GM21447 (cell line): ENCODE results near the gene PTPRG.
A peak's percentile ranks its signal among the peaks of the same experiment; 100 is the strongest.
"Not testable (repeated sequence)": the region's sequence is repeated elsewhere in the genome, so short reads cannot be mapped to it uniquely, and the experiment has no call there.

Experiments used
- ATAC-seq: cut with Tn5 transposase; IDR thresholded peaks from one replicate; pipeline ENCODE4 v1.9.1; 2021; ENCODE audit not compliant: unreplicated experiment

The PTPRG gene

GRCh38 chr3:61561374-61562041 lies at the start of gene PTPRG:
PTPRG (plus strand) TSS chr3:61561571; CDS start chr3:61562288, 717 bp downstream.
- ATAC-seq: peak; percentile 40

GRCh38 chr3:61518590-61518989 lies 42.8 kb upstream of the PTPRG start:
- ATAC-seq: no peak

GRCh38 chr3:61520966-61521628 lies 40.3 kb upstream of the PTPRG start:
- peak; percentile 97 for ATAC-seq

DNA sequence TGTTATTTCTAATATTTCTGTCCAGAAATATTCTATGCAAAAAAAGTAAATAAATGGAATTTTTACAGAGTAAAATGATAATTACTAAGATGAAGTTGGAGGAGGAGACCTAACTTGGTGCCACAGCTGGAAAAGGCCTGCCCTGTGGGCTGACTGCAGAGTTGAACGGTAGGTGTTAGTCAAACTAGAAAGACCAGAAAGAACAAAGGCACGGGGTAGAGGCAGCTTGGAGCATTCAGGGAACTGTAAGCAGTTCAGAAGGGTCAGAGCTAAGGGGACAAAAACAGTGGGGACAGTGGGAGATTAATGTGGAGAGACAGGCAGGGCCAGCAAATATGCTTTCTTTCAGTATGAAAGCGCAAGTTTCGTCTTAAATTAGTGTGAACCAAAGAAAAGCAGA lies 39.3 kb upstream of the PTPRG start:
- ATAC-seq: no peak

DNA sequence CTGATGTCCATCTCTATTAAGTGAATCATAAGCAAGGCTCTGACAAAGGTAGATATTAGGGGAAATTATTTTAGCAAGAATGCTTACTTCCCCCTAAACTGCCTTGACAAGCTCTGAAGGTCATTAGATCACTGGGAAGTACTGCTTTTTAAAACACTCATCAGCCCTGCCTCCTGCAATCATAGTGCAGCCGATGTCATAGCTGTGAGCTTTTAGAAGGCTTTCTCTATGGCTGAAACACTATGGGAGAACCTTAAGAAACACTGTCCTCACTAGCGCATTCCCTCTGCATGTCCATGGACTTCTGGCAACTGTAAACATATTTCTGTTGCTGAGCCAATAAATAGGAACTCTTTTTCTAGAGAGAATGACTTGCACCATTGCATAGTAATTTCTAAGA lies 38.7 kb upstream of the PTPRG start:
- ATAC-seq: no peak

GRCh38 chr3:61524933-61525332 lies 36.4 kb upstream of the PTPRG start:
- no peak for ATAC-seq

DNA sequence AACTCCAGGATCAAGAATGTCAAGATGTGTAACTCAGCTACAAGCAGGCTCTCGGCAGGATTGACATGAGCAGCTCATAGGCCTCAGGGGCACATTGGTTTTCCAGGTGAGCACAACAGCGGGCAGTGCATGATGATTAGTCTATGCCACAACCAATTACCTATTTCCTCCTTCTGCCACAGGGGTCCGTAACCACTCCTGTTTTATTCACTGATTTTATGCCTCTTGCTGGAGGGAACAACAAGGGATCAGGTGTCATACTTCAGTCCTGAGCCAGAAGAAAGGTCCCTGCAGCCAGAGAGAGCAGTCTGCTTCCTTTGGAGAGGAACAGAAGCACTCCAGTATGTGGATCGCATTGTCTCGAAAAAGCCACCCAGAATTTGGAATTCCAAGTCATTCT lies 35.1 kb upstream of the PTPRG start:
- ATAC-seq: no peak

DNA sequence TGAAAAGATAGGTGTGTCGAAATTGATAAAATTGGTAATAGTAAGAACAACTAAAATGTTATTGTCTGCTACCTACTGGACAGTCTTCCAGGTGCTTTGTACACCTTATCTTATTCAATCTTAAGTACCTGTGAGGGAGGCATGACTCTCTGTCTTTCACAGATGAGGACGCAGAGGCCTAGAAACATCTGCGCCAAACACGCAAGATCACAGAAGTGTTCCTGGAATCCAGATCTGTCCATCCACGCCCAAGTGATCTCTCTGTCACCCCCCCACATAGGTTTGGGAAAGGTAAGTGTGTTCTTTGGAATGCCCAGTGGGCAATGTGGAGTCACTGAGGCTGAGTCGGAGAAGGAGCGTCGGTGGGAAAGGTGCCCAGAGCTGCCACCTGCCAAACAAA lies 34.4 kb upstream of the PTPRG start:
- ATAC-seq: no peak

- no peak for ATAC-seq
Observed at GRCh38 chr3:61530355-61530754, 31.0 kb upstream of the PTPRG start.

DNA sequence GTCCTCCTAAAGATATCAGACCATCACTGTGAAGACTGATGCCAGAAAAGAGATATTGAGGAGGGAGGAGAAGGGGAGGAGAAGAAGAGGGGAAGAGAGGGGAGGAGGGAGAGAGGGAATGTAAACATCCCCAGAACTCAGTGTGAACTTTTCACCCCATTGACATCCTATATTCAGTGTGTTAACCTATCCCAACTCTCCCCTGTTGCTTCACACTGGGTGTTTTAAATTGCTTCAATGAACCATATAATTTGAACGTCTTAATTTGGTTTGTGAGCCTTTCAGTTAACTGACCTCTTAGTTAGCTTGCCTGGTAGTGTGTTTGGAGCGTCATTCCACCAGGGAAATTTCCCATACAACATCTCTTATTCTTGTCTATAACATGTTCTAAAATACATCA lies 29.8 kb upstream of the PTPRG start:
- no peak for ATAC-seq

DNA sequence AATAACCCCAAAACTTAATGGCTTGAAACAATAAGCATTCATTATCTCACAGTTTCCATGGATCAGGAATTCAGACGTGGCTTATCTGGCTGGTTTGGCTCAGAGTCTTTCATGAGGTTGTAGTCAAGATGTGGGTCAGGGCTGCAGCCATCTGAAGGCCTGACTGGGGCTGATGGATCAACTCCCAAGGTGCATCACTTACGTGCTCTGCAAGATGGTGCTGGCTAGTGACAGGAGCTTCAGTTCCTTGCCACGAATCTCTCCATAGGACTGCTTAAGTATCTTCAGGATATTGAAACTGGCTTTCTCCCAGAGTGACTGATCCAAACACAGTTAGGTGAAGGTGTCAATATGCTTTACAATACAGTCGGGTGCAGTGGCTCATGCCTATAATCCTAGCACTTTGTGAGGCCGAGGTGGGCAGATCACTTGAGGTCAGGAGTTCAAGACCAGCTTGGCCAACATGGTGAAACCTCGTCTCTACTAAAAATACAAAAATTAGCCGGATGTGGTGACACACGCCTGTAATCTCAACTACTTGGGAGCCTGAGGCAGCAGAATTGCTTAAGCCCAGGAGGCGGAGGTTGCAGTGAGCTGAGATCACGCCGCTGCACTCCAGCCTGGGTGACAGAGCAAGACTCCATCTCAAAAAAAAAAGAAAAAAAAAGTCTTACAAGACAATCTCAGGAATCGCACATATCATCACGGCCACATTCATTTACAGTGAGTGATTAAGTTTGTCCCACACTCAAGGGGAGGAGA lies 28.5 kb upstream of the PTPRG start:
- ATAC-seq: no peak

DNA sequence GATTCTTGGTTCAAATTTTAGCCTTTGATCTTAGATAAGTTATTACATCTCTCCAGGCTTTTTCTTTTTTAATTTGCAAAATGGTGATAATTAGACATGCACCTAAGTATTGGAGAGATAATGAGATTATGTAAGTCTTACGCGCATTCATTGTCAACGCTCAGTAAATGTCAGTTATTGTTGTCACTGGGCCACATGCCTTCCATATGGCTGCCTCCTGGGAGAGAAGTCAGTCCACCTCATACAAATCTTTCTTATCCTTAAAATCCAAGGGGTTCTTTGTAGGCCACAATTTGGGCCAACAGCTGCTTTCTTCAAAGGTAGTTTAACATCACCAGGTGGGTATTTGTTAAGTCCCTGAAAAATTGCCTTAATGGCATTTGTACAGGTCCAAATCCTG lies 25.5 kb upstream of the PTPRG start:
- ATAC-seq: no peak

DNA sequence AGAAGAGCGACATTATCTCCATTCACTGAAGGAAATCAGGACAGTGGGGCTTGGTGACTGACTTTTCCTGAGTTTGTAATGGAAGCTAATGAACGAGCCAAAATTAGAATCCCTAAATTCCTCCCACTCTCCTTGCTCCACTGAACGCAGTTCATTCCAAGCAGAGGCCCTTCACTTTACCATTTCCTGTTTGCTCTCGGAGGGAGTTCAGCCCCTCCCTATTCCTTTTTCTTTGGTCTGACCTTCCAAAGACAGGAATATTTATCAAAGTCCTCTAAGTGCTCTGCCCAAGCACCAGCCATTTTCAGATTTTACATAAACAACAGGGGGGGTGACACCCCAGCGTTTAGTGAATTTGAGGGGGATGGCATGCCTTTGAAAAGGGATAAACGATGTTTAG lies 24.0 kb upstream of the PTPRG start:
- no peak for ATAC-seq

- ATAC-seq: no peak
Observed at GRCh38 chr3:61538486-61538885, 22.9 kb upstream of the PTPRG start.

DNA sequence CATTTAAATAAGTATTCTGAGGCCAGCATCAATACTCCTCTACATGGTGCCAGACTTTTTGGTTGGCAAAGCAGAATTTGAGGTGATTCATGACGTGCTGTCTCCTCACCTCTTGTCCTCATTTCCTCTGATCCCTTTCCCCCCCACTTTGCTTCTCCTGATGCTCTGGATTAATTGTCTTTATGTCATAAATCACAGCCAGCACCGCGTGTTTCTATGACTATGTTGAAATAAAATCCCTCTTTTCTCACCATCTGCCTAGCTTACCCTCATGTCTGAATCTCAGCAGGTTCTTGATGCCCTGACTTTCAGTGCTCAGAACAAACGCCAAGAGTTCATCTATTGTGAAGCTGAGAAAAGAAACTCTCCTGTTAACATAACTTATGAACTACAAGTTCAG lies 19.7 kb upstream of the PTPRG start:
- no peak for ATAC-seq

GRCh38 chr3:61545716-61546115 lies 15.7 kb upstream of the PTPRG start:
- no peak for ATAC-seq

DNA sequence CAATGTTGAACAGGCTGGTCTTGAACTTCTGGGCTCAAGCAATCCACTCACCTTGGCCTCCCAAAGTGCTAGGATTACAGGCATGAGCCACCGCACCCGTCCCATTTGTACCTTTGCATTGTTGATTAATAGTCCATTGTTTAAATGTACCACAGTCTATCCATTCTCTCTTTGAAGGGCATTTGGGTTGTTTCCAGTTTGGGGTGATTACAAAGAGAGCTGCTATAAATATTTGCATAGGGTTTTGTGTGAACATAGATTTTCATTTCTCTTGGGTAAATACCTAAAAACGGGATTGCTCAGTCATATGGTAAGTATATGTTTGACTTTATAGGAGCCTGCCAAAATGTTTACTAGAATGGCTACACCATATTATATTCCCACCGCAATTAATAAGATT lies 13.7 kb upstream of the PTPRG start:
- ATAC-seq: no peak

DNA sequence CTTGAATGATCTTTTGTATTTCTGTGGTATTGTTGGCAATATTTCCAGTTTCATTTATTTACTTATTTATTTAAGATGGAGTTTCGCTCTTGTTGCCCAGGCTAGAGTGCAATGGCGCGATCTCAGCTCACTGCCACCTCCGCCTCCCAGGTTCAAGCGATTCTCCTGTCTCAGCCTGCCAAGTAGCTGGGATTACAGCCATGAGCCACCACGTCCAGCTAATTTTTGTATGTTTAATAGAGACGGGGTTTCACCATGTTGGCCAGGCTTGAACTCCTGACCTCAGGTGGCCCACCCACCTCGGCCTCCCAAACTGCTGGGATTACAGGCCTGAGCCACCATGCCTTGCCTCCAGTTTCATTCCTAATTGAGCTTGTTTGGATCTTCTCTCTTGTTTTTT lies 8.7 kb upstream of the PTPRG start:
- ATAC-seq: not testable (repeated sequence)

DNA sequence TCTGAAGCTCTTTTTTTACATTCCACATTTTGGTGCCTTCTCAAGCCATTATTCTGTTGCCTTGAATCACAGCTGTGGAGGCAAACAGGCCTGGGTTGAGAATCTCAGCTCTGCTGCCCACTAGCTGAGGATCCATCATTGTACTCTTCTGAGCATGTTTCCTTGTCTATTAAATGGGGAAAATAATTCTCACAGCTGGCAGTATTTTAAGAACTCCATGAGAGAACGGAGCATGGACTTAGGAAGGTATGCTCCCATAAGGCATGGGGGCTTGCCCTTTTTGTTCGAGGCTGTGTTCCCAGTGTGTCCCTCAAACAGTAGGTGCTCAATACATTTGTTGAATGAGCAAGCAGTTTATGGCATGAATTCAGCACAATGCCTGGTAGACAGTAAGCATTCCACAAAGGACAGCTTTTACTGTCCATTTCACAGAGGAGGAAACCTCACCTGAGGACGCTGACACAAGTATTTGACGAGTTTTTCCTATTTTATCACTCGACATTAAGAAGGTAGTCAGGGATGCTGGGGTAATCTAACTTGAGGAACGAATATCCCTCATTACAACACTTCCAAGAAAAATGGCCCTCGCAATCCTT lies 2.1 kb upstream of the PTPRG start:
- ATAC-seq: no peak

DNA sequence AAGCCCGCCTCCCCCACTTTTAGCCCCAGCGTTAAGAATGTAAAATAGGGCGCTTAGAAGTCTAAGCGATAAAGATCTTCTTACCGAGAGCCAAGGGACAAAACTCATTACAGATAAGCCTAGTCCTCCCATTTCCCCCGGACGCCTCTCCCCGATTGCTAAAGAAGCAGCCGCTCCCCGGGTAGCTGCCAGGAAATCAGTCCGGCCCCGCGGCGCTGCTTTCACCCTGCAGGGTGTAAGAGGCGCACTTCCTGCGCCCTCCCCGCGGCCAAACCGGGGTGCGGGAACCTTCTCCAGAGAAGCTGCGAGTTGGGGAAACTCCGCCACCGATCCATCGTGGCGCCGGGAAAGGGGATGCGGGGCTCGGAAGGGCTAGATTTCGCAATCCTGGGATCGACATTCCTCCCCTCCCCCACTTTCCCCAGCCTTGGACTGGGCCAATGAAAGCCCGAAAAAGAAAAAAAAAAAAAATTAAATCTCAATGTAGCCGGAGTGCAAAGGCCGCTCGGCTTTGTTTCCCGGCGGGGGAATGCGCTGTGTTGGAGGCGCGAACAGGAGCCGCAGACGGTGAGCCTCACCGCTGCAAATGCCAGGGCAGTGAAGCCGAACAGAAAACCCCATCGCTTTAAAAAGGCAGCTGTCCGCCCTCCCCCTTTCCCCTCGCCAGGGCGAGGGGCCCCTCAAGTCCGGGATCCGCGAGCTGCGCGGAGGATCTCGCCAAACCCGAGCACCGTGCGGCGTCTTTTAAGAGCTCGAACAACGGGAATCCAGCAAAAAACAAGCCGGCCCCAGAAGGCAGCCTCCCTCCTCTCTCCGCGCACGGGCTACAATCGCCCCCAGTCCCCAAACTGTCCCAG lies 626 bp upstream of the PTPRG start:
- peak; percentile 56 for ATAC-seq
